GM19043 (cell line): Measurements from ENCODE around the gene ATP6AP2.

Source experiments
- ATAC-seq: cut with Tn5 transposase; IDR thresholded peaks from one replicate; pipeline ENCODE4 v1.9.1; 2021; ENCODE audit warnings: low read depth; ENCODE audit not compliant: unreplicated experiment

ATP6AP2 gene

GRCh38 chrX:40637687-40638086, 56.9 kb downstream of the ATP6AP2 start:
- no peak for ATAC-seq

DNA sequence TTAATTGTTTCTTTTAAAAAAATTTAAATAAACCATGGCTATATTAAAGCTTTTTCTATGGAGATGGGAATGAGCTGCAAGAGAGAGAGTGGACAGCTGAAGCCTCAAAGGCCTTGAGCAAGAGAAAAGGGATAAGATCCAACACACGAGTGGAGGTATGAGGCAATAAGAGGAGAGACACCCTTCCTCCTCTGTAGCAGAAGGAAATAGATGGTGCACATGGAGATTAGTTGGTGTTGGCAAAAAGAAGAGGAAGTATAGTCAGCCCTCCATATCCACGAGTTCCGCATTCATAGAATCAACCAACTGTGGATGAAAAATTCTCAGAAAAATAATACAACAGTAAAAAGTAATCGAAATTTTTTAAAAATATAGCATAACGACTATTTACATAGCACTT, 63.4 kb downstream of the ATP6AP2 start:
- ATAC-seq: no peak

DNA sequence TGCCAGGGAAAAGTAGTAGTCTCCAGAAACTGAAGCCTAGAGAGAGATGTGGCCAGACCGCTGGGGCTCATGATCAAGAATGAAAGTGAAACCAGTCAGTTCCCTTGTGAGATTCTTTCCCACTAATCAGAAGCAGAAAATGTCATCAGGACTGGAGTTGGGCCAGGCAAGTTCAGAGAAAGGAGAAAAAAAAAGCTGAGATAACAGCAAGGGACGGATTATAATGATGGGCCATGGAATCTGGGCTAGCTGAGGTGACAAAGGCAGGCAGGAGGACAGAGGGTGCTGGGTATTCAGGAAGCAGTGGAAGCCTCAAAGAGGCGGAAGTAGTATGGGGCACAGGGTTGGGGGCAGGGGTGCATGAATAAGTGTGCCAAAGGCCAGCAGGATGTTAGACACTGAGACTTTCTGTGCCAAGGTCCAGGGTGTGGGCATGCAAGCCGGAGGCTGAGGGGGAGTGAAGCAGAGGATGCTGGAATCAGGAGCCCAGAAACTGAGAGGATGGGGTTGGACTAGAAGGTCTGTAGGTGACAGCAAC, 64.1 kb downstream of the ATP6AP2 start:
- peak; percentile 39 for ATAC-seq

DNA sequence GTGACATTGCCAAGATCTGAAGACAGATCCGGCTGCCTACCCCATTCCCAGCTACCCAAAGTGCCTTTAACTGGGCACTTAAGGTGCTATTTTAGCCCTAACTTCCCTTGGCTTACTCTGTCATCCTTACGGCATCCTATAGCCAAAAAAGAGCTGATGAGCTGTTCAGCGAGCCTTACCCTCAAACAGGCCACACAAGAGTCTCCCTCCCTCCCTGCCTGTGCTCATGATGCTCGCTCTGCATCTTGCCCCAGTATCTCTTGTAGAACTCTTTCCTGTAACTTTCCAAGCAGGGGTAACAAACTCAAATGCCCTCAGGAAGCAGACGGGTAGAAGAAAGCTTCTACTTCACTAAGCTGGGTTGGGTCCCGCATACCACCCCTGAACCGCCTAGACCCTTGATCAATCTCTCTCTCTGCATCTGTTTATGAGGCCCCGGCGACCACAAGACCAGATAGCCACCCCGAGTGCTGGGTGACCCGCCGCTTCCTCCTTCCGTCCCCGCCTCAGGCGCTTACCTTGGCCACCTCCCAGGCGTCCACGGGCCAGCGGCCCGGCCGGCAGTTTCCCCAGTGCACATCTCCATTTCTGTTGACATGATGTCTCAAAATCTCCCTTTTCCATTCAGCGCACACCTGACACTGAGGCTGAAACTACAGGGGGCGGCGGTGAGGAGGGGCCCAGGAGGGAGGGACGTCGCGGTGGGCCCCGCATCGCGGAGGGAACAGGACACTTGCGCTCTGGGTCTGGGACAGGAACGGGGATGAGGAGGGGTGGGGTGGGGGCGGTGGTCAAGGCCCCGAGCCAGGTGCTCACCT, 65.9 kb downstream of the ATP6AP2 start:
- ATAC-seq: no peak

GRCh38 chrX:40647307-40648197, 66.8 kb downstream of the ATP6AP2 start, which contains the start of gene CXorf38:
Gene CXorf38 (minus strand): TSS chrX:40647561. CDS start chrX:40647520, 41 bp downstream.
- ATAC-seq: peak; percentile 56

GRCh38 chrX:40651620-40652223, 71.0 kb downstream of the ATP6AP2 start:
- no peak for ATAC-seq

DNA sequence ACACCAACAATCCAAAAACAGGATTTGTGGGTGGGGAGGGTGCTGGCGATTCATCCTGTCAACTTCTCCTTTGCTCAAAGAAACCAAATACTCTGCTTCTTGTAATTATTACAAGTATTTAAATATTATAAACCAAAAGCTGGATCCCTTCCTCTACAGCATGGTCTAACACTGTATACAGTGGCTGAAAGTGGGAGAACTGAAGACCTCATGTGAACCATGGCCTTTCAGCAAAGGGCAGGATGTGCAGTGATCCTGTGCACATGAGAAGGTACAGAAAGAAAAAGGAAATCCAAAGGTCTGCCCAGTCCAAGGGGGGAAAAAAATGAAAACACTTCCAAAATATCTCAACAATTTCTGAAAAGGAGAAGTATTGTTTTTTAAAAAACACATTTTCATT, 71.9 kb downstream of the ATP6AP2 start:
- no peak for ATAC-seq

GRCh38 chrX:40653535-40653934, 72.8 kb downstream of the ATP6AP2 start:
- ATAC-seq: no peak
